ENCODE data around the gene SMIM41. TPM values are rescaled to one million over a fixed set of nuclear protein-coding genes. Genes with fewer than 3 reads are reported as not detected.

SMIM41 gene
- total RNA-seq, 1 donor, result 0.27 TPM

DNA sequence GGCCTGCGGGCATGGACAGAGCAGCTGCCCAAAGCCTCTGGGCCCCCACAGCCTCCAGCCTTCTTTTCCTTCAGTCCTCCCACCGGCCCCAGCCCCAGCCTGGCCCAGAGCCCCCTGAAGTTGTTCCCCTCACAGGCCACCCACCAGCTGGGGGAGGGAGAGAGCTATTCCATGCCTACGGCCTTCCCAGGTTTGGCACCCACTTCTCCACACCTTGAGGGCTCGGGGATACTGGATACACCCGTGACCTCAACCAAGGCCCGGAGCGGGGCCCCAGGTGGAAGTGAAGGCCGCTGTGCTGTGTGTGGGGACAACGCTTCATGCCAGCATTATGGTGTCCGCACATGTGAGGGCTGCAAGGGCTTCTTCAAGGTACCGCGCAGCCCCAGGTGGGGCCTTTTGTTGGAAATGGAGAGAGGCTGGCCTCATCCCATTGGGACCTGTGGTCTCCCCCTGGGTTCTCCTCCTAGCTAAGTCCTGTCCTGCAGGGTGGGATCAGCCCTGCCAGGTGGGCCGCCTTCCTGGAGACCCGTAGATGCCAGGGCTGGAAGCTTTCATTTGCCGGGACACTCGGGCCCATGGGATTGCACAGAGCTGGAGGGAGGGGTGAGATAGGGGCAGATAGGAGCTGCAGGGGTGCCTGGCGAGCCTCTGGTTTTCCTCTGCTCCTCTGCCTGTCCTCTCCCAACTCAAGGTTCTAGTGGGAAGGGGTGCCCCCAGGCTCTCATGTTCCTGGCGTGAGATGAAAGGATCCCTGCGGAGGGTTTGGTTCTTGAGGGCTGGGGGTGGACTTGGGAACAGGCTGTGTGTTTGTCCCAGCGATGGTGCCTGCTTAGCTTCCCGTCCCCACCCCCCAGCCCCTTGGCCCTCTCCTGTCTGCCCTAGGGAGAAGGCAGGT is 24.4 kb upstream of the SMIM41 start:
- H3K4me3 ChIP-seq (ENCODE audit: low read depth, low read length), result no peak overlapping the region
- TF ChIP-seq, protein P1, sequence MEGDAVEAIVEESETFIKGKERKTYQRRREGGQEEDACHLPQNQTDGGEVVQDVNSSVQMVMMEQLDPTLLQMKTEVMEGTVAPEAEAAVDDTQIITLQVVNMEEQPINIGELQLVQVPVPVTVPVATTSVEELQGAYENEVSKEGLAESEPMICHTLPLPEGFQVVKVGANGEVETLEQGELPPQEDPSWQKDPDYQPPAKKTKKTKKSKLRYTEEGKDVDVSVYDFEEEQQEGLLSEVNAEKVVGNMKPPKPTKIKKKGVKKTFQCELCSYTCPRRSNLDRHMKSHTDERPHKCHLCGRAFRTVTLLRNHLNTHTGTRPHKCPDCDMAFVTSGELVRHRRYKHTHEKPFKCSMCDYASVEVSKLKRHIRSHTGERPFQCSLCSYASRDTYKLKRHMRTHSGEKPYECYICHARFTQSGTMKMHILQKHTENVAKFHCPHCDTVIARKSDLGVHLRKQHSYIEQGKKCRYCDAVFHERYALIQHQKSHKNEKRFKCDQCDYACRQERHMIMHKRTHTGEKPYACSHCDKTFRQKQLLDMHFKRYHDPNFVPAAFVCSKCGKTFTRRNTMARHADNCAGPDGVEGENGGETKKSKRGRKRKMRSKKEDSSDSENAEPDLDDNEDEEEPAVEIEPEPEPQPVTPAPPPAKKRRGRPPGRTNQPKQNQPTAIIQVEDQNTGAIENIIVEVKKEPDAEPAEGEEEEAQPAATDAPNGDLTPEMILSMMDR (IDR thresholded peaks at IDR 0.05; ENCODE audit: insufficient read depth, low read length), result no peak
- peak; percentile 59 for DNase-seq (ENCODE audit: low read depth)

DNA sequence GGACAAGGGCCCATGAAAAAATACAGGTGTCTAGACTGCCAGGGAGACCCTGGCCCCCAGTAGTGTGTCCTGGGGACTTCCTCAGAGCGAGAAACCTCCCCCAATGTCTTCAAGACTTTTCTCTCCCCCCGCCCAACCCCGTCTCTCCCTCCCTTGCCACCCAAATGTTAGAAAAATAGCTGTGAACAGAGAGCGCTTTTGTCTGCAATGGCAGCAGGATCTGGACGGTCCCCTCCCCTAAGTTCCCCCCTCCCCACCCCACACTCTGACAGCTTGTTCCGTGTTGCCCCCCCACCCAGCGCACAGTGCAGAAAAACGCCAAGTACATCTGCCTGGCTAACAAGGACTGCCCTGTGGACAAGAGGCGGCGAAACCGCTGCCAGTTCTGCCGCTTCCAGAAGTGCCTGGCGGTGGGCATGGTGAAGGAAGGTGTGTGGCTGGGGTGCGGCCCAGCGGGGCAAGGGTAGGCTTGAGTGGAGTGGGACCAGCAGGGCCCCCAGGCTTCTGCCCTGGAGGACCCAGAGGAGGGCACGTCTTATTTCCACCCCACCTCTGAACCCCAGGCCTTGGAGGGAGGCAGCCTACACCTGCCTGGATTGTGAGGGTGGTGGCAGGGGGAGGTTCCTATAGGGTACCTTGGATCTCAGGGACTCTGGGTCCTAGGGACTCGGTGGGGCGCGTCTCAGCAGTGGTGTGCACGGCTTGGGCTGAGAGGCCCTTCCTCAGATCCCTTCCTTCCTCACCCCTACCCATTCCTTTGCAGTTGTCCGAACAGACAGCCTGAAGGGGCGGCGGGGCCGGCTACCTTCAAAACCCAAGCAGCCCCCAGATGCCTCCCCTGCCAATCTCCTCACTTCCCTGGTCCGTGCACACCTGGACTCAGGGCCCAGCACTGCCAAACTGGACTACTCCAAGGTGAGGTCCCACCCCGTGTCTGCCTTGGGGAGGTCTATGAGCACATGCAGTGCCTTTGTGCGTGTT is 23.5 kb upstream of the SMIM41 start:
- H3K4me3 ChIP-seq (ENCODE audit: low read depth, low read length), result no peak overlapping the region
- peak; percentile 59 for DNase-seq (ENCODE audit: low read depth)
- TF ChIP-seq, protein P1 (IDR thresholded peaks at IDR 0.05; ENCODE audit: insufficient read depth, low read length), result no peak

DNA sequence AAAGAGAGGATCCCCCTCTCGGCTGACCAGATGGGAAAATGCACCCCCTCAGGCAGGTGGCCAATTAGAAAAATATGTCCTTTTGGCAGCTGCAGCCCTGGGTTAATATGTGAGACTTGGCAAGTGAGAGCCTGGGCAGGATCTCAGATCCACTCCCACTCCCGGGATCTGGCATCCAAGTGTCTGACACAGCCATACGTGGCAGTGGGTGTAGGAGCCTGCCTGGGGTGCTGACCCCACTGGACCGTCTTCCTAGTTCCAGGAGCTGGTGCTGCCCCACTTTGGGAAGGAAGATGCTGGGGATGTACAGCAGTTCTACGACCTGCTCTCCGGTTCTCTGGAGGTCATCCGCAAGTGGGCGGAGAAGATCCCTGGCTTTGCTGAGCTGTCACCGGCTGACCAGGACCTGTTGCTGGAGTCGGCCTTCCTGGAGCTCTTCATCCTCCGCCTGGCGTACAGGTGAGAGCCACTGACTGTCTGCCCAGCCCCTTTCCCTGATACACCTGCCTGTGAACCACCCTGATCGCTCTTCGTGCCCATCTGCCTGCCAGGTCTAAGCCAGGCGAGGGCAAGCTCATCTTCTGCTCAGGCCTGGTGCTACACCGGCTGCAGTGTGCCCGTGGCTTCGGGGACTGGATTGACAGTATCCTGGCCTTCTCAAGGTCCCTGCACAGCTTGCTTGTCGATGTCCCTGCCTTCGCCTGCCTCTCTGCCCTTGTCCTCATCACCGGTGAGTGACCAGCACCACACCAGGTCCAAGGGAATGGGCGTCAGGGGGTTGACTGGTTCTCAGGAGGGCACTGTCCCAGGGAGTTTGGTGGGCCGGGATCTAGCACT is 22.5 kb upstream of the SMIM41 start:
- TF ChIP-seq, protein P1 (IDR thresholded peaks at IDR 0.05; ENCODE audit: insufficient read depth, low read length), result no peak
- no peak overlapping the region for H3K4me3 ChIP-seq (ENCODE audit: low read depth, low read length)
- DNase-seq (ENCODE audit: low read depth), result peak; percentile 84

DNA sequence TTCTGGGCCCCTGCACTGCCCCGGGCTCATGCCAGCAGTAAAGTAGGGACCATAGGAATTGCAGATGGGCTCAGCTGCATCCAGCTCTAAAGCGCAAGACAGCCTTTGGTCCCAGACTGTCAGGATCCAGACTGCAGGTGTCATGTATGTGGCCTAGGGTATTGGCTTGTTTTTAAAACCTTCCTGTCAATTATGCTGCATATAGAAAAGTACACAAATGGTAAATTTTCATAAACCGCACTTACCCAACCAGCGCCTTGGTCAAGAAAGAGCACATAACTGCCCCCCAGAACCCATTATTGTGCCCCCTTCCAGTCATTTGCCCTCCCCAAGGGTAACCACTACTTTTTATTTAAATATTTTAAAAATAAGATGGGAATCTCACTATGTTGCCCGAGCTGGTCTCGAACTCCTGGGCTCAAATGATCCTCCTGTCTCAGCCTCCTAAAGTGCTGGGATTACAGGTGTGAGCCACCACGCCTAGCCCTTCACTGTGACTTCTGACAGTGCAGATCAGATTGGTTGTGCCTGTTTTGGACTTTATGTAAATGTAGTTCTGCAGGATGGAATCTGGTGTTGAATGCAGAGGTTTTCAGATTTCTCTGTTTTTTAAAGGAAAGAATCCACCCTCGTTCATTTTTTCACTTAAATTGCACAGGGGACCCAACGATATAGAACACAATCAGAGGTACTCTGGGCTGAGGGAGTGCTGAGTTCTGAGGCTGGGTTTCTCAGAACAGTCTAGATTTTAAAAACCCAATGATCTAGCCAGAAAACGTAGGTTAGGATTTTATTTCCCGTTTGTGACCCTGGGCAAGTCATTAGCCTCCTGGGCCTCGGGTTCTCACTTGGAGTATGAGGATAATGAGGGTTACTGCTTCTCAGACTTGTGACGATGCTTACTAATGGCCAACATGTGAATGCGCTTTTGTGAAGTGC is 21.6 kb upstream of the SMIM41 start:
- no peak overlapping the region for H3K4me3 ChIP-seq (ENCODE audit: low read depth, low read length)
- peak; percentile 40 for DNase-seq (ENCODE audit: low read depth)
- TF ChIP-seq, protein P1 (IDR thresholded peaks at IDR 0.05; ENCODE audit: insufficient read depth, low read length), result no peak

DNA sequence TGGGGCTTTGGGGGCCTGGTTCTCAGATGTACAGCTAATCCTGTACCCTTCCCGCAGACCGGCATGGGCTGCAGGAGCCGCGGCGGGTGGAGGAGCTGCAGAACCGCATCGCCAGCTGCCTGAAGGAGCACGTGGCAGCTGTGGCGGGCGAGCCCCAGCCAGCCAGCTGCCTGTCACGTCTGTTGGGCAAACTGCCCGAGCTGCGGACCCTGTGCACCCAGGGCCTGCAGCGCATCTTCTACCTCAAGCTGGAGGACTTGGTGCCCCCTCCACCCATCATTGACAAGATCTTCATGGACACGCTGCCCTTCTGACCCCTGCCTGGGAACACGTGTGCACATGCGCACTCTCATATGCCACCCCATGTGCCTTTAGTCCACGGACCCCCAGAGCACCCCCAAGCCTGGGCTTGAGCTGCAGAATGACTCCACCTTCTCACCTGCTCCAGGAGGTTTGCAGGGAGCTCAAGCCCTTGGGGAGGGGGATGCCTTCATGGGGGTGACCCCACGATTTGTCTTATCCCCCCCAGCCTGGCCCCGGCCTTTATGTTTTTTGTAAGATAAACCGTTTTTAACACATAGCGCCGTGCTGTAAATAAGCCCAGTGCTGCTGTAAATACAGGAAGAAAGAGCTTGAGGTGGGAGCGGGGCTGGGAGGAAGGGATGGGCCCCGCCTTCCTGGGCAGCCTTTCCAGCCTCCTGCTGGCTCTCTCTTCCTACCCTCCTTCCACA is 20.7 kb upstream of the SMIM41 start:
- H3K4me3 ChIP-seq (ENCODE audit: low read depth, low read length), result no peak overlapping the region
- TF ChIP-seq, protein P1 (IDR thresholded peaks at IDR 0.05; ENCODE audit: insufficient read depth, low read length), result no peak
- DNase-seq (ENCODE audit: low read depth), result peak; percentile 53
